SIG-M5 (cell line): ENCODE data around the gene KRT37.

Source experiments
- DNase-seq: peaks from one replicate; lab custom pipeline; 2025; lab: John Stamatoyannopoulos, UW

Gene KRT37

DNA sequence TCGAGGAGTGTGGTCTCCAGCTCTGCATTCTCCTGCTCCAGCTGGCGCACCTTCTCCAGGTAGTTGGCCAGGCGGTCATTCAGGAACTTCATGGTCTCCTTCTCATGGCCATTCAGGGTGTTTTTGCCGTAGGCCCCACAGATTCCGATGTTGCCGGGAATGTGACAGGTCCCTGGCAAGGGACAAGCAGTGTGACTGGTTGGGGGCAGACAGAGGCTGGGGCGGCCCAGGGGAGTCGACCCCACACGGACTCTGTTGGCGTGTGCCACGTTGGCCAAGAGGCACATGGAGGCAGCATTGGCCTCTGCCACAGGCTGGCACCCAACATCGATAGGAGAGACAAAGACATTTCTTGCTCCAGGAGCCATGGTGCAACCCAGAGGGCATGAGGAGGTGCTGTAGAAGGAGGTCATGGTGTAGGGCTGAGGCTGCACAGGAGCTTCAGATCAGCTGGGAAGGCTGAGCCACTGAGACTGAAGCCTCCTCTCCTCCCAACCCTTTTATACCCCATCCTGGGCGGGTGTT is at the start of gene KRT37:
Gene KRT37, minus strand, starts transcription at position 475 of the 525 bp plus-strand sequence. Its CDS starts 62 bp downstream, at position 413.
- no peak for DNase-seq

DNA sequence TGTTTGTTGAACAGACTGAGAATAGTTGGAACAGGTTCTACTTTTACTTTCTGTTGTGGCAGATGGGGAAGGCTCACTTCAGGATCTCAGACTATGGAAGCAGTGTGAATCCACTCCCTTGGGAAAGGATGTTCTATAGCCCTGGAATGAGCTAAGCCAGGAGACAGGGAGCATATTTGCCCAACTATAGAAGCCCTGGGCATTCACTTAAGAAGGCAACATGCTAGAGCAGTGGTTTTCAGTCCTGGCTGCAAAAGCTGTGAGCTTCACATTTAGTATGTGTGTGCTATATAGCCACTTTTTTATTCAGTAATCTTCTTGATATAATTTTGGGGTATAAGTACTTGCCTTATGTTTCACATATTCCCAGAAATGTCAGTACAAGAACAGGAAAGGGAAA is 44.0 kb upstream of the KRT37 start:
- DNase-seq = no peak

DNA sequence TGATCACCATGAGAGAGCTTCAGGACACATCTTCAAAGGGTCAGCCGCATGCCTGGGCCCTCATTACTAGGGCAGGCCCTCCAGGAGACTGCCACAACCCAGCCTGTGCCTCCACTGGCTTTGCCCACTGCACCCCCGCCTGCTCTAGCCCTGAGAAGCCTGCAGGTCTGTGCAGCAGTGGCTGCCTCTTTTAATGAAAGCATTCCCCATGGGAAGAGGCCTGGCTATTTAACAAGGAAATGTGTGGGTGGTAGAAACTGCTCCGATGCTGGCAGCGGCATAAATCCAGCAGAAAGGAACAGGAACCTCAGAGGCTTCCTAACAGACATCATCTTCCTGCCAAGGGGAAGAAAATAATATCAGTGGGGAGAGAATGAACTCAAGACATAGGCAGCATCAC is 43.2 kb upstream of the KRT37 start:
- DNase-seq = no peak

DNA sequence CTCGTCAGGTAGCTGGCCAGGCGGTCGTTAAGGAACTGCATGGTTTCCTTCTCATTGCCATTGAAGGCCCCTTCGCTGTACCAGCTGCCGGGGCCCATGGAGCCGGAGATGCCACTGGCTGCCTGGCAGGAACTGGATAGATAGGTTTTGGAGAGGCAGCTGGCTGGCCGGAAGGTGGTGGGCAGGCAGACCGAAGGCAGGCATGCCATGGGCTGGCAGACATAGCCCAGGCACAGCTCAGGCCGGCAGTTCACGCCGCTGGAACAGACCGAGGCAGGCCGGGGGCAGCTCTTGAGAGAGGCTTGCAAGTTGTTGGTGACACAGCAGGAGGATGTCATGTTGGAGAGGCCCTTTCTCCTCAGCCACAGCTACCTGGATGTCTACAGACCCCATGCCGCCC is 42.6 kb upstream of the KRT37 start, which contains the start of gene KRT32:
Gene KRT32, minus strand, starts transcription at position 399 of the 400 bp plus-strand sequence. Its CDS starts 61 bp downstream, at position 338.
- DNase-seq = no peak

DNA sequence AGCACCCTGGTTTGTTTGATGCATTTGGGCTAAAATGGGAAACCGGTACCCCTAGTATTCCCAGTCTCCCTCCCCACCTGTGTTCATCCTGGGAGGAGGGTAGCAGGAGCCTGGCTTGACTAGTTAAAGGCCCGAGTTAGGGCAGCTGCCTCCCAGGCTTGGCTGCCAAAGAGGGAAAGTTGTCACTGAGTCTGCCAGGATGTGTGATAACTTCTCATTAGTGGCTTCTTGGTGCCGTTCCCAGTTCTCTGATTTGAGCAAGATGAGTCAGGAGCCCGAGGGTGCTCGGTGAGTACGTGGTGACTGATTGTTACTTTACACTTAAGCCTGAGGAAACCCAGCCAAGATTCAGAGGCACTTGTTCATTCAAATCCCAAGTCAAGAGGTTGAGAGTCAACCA is 40.3 kb upstream of the KRT37 start:
- DNase-seq = no peak

DNA sequence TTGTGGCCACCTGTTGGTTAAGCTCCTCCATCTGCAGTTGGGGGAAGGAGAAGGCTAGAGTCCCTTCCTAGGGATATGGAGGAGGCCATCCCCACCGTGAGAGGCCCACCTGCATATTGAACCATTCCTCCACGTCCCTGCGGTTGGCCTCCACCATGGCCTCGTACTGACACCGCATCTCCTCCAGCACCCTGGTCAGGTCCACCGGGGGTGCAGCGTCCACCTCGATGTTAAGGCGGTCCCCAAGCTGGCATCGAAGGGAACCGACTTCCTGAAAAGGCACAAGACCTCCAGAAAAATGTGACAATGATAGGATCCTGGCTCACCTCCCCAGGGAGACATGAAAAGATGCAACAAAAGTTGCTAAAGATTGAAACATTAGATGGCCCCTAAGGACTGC is 39.8 kb upstream of the KRT37 start:
- no peak for DNase-seq

DNA sequence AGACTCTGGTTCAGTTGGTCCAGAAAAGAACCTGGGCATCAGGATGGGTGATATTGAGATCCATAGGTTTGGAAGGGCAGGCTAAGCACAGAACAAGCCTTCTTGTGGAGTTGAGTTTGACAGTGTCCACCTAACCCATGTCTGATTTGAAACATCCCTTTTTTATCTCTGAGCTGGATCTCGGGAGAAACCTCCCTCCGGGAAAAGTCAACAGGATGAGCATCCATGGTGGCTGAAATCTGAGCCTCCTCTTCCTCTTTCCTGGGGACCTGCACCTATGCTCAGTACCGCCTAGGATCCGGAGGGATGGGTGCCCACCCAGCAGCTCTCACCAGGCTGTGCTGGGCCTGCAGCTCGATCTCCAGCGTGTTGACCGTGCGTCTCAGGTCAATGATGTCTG is 39.4 kb upstream of the KRT37 start:
- no peak for DNase-seq

DNA sequence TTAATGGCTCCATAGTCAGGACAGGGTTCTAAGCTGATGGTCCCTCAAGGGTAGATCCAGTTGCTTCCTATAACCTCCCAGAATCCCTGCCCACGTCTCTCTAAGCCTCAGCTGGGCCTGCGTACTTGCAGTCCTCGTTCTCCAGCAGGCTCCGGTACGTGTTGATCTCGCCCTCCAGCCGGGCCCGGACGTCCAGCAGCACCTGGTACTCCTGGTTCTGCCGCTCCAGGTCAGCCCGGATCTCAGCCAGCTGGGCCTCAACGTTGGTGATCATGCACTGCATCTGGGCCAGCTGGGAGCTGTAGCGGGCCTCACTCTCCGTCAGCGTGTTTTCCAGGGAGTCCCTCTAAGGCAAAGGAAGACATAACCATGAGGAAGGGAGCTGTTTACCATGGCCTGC is 38.3 kb upstream of the KRT37 start:
- DNase-seq = no peak

DNA sequence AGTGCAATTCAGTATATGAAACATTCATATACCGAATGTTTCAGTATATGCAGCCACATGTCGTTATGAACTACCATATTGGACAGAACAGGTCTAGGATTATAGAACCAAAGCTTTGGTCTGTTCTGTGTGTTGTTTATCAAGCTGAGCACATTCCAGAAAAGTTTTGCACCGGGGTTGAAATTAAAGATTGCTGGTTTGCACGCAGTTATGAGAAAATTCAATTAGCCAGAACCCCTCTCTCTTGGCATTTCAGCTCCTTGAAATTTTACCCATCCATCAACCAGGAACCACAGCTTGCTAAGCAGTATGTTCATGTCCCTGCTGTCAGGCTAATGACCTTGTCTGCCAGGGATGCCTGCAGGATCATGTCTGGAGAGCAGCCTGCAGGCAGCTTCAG is 33.3 kb upstream of the KRT37 start:
- no peak for DNase-seq

DNA sequence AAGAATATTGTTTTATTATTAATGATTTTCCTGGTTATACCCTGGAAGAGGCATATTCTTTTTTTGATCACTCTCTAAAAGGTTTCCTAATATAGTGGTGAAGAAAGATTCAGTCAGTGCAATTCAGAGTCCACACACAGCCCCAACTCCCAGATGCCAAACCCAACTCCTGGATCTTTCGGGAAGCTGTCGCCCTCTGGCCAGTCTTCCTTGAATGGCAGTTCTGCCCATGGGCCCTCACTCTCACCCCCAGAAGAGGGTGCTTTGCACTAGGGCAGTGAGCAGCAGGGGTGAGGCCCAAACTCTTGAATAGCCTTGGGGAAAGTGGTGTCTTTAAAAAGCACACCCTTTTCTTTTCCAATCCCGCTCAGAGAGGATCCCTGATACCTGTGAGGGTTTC is 31.8 kb upstream of the KRT37 start:
- no peak for DNase-seq

DNA sequence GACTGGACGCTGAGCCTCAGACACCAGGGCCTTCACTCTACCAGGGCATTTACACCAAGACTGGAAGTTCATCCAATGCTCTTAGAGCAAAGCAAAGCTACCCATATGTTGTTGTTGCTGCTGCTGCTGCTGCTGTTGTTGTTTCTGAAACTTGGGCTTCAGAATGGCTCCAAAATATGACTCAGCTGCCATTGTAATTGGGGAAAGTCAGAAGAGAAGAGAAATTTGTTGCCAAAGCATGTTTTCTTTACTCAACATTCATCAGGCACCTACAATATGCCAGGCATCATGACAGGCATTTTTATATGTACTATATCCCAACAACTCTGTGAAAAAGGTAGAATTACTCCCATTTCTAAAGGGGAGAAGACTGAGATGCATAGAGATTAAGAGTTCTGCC is 30.9 kb upstream of the KRT37 start:
- no peak for DNase-seq

DNA sequence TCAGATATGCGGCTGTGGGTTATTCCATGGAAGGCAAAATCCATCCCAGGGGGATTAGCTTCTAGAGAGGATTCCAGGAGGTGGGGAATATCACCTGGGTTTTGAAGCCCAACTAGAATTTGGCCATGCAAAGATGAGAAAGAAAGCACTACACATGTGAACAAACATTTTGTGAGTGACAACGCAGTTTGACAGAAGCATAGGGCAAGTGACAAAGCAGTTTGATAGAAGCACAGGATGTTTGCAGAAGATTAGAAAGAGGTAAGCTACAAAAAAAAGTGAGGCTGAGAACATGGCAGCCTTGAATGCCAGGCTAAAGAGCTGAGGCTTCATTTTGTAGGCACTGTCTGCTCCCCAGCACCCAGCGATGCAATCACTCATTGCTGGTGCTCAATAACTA is 28.7 kb upstream of the KRT37 start:
- no peak for DNase-seq

DNA sequence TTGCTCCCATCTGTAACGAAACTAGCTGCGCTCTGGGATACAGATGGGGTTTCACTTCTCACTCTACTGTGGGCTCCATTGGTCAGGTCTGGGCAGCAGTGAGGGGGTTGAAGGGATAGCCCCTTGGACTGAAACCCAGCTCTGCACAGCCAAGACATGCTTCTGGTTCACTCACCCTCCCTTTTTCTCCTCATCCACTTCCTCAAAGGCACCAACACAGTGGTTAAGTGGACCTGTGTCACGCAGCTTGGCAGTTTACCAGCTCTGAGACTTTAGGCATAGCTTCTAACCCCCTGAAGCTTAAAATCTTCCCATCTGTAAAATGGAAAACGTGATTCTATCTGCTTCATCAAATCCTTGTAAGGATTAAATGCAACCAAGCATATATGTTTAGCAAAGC is 27.9 kb upstream of the KRT37 start:
- DNase-seq = no peak

DNA sequence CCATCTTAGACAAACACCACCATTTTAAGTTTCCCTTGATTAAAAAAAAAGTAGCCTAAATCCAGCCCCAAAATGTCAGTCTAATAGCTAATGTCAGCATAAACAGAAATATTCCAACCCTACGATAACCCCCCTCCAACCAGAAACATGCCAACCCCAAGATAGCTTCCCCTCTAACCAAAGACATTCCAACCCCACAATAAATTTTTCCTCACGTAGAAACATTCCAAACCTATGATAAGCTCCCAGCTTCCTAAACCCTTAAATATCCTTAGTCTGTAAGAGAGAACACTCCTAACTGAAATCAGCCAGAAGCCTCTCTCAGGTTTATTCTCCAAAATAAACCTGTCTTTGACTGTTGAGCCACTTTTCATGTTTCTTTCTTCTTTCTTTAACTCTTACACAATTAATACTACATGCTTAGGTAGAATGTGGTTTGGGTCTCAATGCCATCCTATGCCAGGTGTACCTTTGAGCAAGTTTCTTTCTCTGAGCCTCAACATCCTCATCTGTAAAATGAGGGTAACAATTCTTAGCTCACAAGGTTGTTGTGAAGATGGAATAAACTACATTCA is 26.9 kb upstream of the KRT37 start:
- no peak for DNase-seq

DNA sequence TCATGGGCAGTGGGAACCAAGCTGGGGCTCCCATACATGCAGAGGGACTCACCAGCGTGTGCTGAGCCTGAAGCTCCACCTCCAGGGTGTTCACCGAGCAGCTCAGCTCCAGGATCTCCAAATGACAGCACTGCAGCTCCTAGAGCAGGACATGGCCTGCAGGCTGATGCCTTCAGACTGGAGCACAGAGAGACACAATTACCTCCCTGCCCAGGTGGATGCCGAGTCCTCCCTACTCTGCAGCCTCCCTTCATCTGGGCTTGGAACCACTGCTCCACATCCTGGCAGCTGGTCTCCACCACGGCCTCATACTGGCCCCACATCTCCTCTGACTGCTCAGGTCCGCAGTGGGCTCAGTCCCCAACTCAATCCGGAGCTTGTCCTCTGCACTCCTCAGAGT is 24.6 kb upstream of the KRT37 start:
- DNase-seq = no peak

DNA sequence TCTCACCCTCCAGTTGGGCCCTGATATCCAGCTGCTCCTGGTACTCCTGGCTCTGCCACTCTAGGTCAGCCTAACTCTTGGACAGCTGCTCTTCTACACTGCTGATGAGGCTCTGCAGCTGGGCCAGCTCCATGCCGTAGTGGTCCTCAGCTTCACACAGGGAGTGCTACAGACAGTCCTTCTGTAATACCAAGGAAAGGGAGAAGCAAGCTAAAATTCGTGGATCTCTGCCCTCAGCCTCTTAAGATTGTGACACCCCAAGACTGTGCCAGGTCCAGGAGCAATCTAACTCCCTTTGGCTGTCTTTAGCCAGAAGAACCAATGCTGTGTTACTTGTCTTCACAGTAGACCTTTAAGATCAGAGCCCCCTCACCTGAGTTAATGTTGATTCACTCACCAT is 24.1 kb upstream of the KRT37 start:
- no peak for DNase-seq

DNA sequence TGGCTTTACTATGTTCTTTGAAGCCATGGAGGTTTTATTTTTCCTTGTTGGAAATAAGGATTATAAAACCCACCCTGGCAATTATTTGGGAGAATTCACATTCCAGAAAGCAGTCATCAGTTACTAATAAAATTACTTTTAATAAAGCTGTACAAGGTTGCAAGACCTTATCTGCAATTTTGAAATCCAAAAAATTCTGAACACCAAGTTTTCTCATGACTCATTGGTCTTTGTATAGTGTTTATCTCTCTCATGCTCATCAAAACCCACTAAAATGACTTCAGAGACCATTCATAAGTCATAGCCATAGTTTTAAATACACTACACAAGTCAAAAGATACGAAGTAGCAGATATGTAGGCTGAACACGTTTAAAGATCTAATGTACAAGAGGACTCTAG is 22.4 kb upstream of the KRT37 start:
- no peak for DNase-seq

DNA sequence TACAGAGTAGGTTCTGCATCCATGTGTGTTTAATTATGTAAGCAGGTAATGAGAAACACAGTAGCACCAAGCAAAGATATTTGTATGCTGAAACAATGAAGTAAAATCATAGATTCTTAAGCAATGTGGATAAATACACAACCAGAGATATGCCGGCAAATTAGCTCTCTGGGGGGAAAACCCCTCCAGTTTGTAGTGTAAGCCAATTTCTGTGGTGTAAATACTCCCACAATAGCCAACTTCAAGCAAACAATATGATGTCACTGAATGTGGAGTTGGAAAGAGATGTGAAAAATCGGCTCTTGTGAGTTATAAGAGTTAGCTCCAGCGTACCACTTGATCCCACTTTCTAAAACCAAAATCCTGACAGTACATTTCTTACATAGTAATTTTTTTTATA is 20.3 kb upstream of the KRT37 start:
- no peak for DNase-seq

DNA sequence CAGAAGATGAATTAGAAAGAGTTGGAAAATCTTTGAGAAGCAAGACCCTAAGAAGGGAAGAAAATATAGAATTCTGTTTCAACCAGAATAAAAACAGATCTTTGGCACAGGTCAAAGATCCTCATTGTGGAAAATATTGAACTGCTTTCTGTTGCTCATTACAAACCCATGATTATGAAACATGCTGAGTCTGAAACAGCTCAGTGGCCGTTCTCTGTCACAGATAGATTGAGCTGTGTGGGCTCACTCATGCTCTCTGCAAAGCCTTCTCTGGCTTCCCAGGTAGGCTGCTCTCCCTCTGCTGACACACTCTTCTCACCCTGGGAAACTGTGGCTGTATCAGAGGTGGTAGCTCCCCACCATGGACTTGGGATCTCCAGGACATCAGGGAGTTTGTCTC is 19.8 kb upstream of the KRT37 start:
- DNase-seq = no peak

DNA sequence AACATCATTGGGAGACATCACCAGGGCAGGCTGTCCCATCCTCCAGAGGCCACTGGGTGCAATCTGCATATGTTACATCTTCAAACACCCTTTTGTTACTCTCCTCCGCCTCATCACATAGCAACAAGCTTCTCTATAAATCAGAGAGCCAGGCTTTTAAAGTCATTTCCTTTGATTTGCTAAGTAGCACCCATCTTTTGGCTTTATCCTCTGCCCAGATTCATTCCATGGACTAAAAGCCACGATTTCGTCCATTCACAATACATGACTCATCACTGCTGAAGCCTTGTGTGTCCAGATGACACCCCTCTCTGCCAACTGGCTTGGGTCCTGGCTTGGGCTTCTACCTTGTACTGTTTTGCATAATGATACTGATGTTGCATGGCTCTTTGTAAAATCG is 18.4 kb upstream of the KRT37 start:
- DNase-seq = no peak

DNA sequence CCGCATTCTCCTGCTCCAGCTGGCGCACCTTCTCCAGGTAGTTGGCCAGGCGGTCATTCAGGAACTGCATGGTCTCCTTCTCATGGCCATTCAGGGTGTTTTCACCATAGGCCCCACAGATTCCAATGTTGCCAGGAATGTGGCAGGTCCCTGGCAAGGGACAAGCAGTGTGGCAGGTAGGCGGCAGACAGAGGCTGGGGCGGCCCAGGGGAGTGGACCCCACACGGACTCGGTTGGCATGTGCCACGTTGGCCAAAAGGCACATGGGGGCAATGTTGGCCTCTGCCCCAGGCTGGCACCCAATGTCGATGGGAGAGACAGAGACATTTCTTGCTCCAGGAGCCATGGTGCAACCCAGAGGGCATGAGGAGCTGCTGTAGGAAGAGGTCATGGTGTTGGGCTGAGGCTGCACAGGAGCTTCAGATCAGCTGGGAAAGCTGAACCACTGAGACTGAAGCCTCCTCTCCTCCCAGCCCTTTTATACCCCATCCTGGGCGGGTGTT is 16.2 kb upstream of the KRT37 start, which contains the start of gene KRT38:
Gene KRT38, minus strand, starts transcription at position 453 of the 503 bp plus-strand sequence. Its CDS starts 62 bp downstream, at position 391.
- DNase-seq = no peak

DNA sequence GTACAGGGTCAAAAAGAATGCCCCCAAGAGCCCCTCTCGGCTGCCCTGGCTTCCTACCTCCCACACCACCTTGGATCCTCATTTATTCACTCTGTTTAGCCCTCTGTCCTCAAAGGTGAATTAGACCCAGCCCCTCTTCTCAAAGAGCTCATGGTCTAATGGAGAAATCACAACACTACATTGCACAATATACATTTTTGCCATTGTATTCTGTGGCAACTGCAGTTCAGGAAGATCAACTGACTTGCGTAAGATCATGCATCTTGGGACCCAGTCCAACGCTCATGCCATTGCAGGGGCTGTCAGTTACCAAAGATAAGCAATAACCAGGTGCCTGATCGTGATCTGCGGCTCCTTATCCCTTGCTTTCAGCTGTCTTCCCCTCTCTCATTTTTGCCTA is 15.0 kb upstream of the KRT37 start:
- DNase-seq = no peak

DNA sequence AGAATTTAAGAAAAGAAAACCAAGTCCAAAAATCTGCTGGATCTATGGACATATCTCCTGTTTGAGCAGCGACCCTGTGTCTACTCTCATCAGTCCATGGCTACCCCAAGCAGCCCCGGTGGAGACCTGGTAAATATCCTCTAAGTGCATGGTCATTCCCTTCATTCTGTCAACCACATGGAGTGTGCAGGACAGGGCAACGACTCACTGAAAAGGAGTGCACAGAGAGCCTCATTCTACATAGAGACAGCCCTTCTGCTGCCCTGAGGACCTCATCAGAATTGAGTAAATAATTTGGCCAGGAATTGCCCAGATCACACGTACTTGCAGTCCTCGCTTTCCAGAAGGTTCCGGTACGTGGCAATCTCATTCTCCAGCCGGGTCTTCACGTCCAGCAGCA is 13.4 kb upstream of the KRT37 start:
- no peak for DNase-seq

DNA sequence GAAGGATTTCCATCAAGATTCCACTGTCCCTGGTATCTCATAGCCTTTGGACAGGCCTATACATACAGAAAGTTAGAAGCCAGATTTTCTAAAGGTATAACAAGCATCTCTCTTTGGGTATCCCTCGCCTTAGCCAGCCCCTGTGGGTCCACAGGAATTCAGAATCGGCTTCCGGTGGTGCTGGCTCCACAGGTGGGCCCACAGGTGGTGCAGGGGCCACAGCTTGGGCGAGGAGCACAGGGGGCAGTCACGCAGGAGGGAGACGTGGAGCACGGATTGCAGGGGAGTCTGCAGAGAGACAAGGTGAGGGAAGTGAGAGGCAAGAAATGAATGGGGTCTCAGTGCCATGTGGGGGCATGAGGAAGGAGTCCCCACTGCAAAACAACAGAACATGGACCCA is 12.9 kb upstream of the KRT37 start:
- DNase-seq = no peak
